ENCODE measurements around the gene RGS9BP. TPM values are rescaled to one million over a fixed set of nuclear protein-coding genes. Genes with fewer than 3 reads are reported as not detected.

RGS9BP gene
- total and polyA plus RNA-seq, 2 of the 13 experiments (the other 11 are each of a cell fraction or from before 2014, with no cell fraction given) = 0.01 TPM; not detected in 1

- TF ChIP-seq GRHL1 (CRISPR knock-in tag; conservative IDR thresholded peaks at IDR 0.05) = no peak
- no peak for TF ChIP-seq PRPF4 (IDR thresholded peaks at IDR 0.05; ENCODE audit: low read depth, low read length, poor library complexity, severe bottlenecking)
- no peak for TF ChIP-seq ZNF775 (CRISPR knock-in tag; IDR thresholded peaks at IDR 0.05; ENCODE audit: borderline replicate concordance)
- TF ChIP-seq ETV5 (CRISPR knock-in tag; IDR thresholded peaks at IDR 0.05; ENCODE audit: borderline replicate concordance) = no peak
- TF ChIP-seq, protein P1, sequence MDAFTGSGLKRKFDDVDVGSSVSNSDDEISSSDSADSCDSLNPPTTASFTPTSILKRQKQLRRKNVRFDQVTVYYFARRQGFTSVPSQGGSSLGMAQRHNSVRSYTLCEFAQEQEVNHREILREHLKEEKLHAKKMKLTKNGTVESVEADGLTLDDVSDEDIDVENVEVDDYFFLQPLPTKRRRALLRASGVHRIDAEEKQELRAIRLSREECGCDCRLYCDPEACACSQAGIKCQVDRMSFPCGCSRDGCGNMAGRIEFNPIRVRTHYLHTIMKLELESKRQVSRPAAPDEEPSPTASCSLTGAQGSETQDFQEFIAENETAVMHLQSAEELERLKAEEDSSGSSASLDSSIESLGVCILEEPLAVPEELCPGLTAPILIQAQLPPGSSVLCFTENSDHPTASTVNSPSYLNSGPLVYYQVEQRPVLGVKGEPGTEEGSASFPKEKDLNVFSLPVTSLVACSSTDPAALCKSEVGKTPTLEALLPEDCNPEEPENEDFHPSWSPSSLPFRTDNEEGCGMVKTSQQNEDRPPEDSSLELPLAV (CRISPR knock-in tag; conservative IDR thresholded peaks at IDR 0.05; ENCODE audit: low read depth) = no peak
- no peak for TF ChIP-seq SP140L (CRISPR knock-in tag; IDR thresholded peaks at IDR 0.05; ENCODE audit: borderline replicate concordance)
- TF ChIP-seq ZNF550 (CRISPR knock-in tag; IDR thresholded peaks at IDR 0.05; ENCODE audit: borderline replicate concordance) = no peak
- no peak for TF ChIP-seq AKNA (CRISPR knock-in tag; IDR thresholded peaks at IDR 0.05; ENCODE audit: borderline replicate concordance)
- TF ChIP-seq YY1 (IDR thresholded peaks at IDR 0.05; ENCODE audit: insufficient read depth, insufficient replicate concordance, low read depth, low read length) = no peak
- TF ChIP-seq ZNF333 (CRISPR knock-in tag; IDR thresholded peaks at IDR 0.05; ENCODE audit: borderline replicate concordance) = peak; percentile 0; the same call in 1 of the 2 replicates
- TF ChIP-seq MZF1 (CRISPR knock-in tag; IDR thresholded peaks at IDR 0.05; ENCODE audit: borderline replicate concordance) = no peak
- TF ChIP-seq NFE2 (CRISPR knock-in tag; IDR thresholded peaks at IDR 0.05) = no peak
- TF ChIP-seq ZC3H4 (CRISPR knock-in tag; IDR thresholded peaks at IDR 0.05; ENCODE audit: borderline replicate concordance) = no peak
- TF ChIP-seq ZNF670 (CRISPR knock-in tag; IDR thresholded peaks at IDR 0.05; ENCODE audit: borderline replicate concordance) = peak; percentile 72; the same call in 1 of the 2 replicates
- TF ChIP-seq ZNF616 (CRISPR knock-in tag; IDR thresholded peaks at IDR 0.05; ENCODE audit: low read depth) = no peak
Measured at GRCh38 chr19:32674931-32675719, 523 bp upstream of the RGS9BP start, which contains the start of gene ANKRD27 (continued).

Measured in HepG2 (cell line).